Left renal pelvis (tissue), 4 donors: ENCODE results near the gene COL5A1. TPM values are rescaled to one million over a fixed set of nuclear protein-coding genes. Genes with fewer than 3 reads are reported as not detected.

Experiments used
- DNase-seq, 4 donors: peaks; one replicate each; pipeline ENCODE4 v3.0.0-alpha.2; 2013; ENCODE audit warnings: low read depth in 4 of 4, low spot score in 3 of 4
- polyA plus RNA-seq, 4 donors: library from polyadenylated mRNA; unstranded; fragments of 120-200 nt; gene quantifications; one replicate each; pipeline ENCODE4 v1.2.1, GENCODE V29; 2013; ENCODE audit not compliant: insufficient read length in 4 of 4

COL5A1 gene
- polyA plus RNA-seq, 4 donors = 90.9 to 424 (median 114) TPM

GRCh38 chr9:134827559-134827958, 186.0 kb downstream of the COL5A1 start:
- DNase-seq = no peak

GRCh38 chr9:134827993-134828392, 186.4 kb downstream of the COL5A1 start:
- DNase-seq = no peak

GRCh38 chr9:134828892-134829291, 187.3 kb downstream of the COL5A1 start:
- no peak for DNase-seq

- no peak for DNase-seq
Measured at GRCh38 chr9:134829356-134829937, 187.8 kb downstream of the COL5A1 start.

GRCh38 chr9:134830126-134830525, 188.5 kb downstream of the COL5A1 start:
- DNase-seq = no peak

- DNase-seq = no peak
Measured at GRCh38 chr9:134830926-134831720, 189.5 kb downstream of the COL5A1 start.

- DNase-seq = no peak
Measured at GRCh38 chr9:134832471-134832870, 190.9 kb downstream of the COL5A1 start.

- no peak for DNase-seq
Measured at GRCh38 chr9:134833294-134833880, 191.8 kb downstream of the COL5A1 start.

GRCh38 chr9:134834217-134834956, 192.8 kb downstream of the COL5A1 start:
- no peak for DNase-seq

- DNase-seq = no peak
Measured at GRCh38 chr9:134834957-134835419, 193.4 kb downstream of the COL5A1 start.

GRCh38 chr9:134835448-134835847, 193.8 kb downstream of the COL5A1 start:
- no peak for DNase-seq

GRCh38 chr9:134835987-134836386, 194.4 kb downstream of the COL5A1 start:
- no peak for DNase-seq

- no peak for DNase-seq
Measured at GRCh38 chr9:134836406-134836970, 194.9 kb downstream of the COL5A1 start.

GRCh38 chr9:134837529-134837928, 195.9 kb downstream of the COL5A1 start:
- DNase-seq = no peak

GRCh38 chr9:134838651-134839454, 197.2 kb downstream of the COL5A1 start:
- DNase-seq = no peak

GRCh38 chr9:134839455-134840125, 198.0 kb downstream of the COL5A1 start:
- DNase-seq = no peak

GRCh38 chr9:134840511-134840910, 198.9 kb downstream of the COL5A1 start:
- no peak for DNase-seq

- DNase-seq = no peak
Measured at GRCh38 chr9:134841180-134841904, 199.7 kb downstream of the COL5A1 start.

GRCh38 chr9:134842321-134842720, 200.7 kb downstream of the COL5A1 start:
- DNase-seq = no peak
